GM18867 (cell line): ENCODE data around the gene C17orf75.
"Not testable (repeated sequence)": the region's sequence is repeated elsewhere in the genome, so short reads cannot be mapped to it uniquely, and the experiment has no call there.

Experiments
- ATAC-seq: cut with Tn5 transposase; IDR thresholded peaks from one replicate; pipeline ENCODE4 v1.9.1; 2021; ENCODE audit warnings: mild to moderate bottlenecking, moderate library complexity; ENCODE audit not compliant: unreplicated experiment

The C17orf75 gene

DNA sequence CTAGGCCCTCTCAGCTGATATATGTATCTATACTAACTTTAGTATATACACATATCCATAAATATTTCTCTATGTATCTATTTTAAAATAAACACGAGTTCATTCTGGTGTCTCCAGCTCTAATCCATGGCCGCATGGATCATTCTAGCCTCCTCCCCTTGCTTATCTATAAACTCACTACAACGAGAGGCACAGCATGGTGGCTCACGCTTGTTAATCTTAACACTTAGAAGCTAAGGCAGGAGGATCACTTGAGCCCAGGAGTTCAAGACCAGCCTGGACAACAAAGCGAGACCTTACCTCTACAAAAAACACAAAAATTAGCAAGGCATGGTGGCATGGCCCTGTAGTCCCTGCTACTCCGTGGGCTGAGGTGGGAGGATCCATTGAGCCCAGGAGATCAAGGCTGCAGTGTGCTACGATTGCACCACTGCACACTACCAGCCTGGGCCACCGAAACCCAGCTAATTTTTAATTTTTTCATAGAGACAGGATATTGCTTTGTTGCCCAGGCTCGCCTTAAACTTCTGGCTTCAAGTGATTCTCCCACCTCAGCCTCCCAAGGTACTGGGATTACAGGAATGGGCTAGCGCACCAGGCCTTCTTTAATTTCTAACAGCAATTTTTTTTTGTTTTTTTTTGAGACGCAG lies 4.1 kb upstream of the C17orf75 start:
- ATAC-seq = no peak

GRCh38 chr17:32342603-32343325 lies 791 bp upstream of the C17orf75 start:
- ATAC-seq = no peak

DNA sequence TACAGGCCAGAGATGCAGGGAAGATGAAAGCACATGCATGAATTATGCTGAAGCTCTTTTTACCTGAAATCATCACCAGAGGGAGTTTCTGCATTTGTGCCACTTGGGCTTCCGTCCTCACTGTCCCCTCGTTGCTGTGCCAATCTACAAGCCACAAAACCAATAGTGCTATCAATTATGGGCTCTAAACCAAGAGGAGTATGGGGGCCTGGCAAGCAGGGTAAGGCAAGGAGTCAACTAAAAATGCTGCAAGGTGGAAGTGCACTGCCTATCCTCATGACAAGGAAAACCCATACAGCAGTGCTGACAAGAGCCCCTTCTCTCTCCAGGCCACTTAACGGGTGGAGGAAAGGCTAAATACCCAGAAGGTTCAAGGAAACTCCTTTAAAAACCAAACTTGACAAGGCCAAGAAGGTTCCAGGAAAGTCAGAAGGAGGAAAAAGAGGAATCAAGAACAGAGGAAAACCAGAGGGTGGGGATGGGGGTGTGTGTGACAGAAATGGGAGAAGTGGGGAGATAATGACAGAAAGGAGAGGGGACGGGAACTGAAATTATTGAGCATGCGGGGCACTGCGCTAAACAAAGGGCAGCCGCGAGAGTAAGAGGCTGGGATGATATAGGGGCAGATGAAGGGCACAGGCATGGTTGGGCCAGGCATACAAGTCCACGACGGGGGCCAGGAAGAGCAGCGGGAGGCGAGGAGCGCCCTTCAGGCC lies 674 bp downstream of the C17orf75 start:
- peak; percentile 22 for ATAC-seq

DNA sequence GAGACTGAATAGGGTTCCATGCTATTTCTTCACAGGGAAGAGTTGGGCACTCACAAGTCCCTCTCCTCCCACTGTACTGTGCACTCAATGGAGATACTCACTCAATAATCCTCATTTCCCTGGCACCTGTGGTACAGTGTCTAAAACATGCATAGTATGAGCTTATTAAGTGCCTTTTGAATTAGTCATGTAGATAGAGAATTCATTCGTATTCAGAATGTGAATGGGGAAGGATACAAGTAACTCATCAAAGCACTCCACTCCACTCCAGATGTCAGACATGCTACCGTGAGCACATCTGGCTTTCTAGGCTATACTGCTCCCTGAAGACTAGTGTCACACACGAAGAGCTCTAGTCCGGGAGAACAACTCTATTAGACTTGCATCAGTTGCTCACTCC lies 6.3 kb downstream of the C17orf75 start:
- ATAC-seq = no peak

DNA sequence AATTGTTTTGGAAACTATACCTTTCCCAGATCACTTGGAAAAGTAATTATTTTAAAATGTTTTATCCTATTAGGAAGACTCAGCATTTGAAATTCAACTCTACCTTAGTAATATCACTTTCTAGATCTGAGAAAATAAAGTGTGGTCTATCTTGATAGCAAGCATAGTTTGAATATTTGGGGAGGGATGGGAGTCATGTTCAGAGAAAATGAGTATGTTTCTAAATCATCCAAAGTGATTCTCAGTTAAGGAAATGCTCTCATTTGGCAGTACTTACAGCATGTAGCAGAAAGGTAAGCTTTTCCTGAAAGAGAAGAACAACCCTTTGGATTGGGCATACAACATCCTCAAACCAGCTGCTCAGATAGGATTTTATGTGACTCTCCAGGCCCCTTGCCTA lies 6.9 kb downstream of the C17orf75 start:
- ATAC-seq = no peak

DNA sequence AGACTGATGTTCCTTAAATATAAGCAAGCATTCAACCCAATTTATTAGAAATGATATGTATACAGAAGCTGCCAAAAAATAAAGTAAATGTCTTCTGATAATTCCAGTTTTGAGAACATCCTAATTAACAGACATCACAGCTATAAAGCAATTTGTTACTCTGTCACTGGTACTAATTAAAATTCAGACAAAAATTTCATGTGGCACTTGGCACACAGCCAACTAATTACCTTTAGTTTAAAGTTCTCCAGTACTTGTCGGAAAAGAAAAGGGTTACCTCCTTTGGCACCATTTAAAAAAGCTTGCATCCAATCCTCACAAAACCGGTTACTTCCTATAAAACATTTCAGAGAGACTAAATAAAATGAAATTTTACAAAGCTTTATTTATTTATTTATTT lies 8.8 kb downstream of the C17orf75 start:
- no peak for ATAC-seq

DNA sequence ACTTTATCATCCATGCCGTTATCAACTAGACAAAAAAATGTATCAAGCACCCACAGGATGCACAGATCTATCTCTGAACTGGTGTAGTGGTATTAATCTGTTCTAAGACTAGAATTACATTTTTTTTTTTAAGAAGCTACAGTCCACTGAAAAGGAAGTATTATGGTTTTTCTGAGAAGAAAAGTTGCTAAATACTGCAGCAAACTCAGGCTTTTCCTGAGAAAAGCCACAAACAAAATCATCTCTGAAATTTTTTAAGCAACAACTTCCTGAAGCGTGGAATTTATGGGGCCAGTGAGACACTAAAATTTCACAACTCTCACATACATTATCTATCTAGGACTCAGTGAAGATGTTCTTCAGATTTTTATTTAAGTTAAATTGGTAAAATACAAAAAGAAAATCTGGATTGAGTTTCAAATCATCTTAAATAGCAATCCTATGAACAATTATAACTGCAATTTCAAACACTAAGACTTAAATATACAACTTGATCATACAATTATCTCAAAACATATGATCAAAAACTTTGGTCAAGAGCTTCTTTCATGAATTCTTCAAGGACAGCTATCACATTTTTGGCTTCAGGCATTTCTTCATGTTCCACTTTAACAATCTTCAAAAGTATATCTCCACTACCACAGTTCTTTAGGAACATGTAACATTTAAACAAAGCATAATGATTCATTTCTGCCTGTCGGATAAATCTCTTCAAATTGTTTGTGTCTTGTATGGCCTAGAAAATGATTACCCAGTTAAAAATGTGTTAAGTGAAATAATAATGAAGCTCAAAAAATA lies 10.5 kb downstream of the C17orf75 start:
- ATAC-seq = no peak

DNA sequence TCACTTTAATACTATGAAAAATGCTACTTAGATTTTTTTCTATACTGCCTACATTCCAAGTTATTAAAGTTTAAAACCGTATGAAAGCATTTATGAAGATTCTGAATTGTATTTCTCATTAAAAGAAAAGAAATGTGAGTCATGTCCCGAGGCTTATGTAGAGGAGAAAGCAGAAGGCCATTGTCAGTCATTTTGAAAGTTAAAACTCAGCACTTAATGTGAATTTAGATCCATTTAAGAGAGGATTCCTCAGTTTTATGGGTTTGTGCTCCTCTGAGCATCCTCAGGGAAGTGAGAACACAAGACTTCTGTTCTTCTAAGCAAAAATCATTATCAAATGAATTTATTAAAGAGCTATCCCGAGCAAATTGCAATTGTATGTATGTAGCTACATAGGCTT lies 11.8 kb downstream of the C17orf75 start:
- ATAC-seq = no peak

GRCh38 chr17:32327911-32328310 lies 14.1 kb downstream of the C17orf75 start:
- ATAC-seq = no peak

GRCh38 chr17:32323811-32324491 lies 18.0 kb downstream of the C17orf75 start:
- ATAC-seq = no peak

- no peak for ATAC-seq
These were observed 18.9 kb downstream of the C17orf75 start for GRCh38 chr17:32323046-32323445.

GRCh38 chr17:32320847-32321246 lies 21.1 kb downstream of the C17orf75 start:
- ATAC-seq = no peak

DNA sequence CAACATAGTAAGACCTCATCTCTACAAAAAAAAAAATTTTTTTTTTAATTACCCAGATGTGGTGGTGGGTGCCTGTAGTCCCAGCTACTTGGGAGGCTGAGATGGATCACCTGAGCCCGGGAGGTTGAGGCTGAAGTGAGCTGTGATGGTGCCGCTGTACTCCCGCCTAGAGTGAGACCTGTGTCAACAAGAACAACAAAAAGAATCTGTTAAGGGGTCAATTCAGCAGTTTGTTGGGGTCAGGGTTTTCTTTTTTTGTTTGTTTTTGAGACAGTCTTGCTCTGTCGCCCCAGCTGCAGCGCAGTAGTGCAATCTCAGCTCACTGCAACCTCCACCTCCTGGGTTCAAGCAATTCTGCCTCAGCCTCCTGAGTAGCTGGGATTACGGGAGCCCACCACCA lies 21.9 kb downstream of the C17orf75 start:
- ATAC-seq = not testable (repeated sequence)

GRCh38 chr17:32319548-32319905 lies 22.4 kb downstream of the C17orf75 start:
- ATAC-seq = peak; percentile 51

- ATAC-seq = no peak
These were observed 23.9 kb downstream of the C17orf75 start for GRCh38 chr17:32318071-32318470.

- ATAC-seq = no peak
These were observed 24.6 kb downstream of the C17orf75 start for GRCh38 chr17:32317353-32317752.

DNA sequence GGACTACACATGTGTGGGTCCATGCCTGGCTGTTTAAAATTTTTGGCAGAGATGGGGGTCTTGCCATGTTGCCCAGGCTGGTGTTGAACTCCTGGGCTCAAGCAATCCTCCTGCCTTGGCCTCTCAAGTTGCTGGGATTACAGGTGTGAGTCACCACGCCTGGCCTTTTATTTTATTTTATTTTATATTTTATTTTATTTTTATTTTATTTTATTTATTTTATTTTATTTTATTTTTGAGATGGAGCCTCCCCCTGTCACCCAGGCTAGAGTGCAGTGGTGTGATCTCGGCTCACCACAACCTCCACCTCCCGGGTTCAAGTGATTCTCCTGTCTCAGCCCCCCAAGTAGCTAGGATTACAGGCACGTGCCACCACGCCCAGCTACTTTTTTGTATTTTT lies 25.3 kb downstream of the C17orf75 start:
- not testable (repeated sequence) for ATAC-seq

GRCh38 chr17:32315171-32315570 lies 26.8 kb downstream of the C17orf75 start:
- ATAC-seq = no peak

DNA sequence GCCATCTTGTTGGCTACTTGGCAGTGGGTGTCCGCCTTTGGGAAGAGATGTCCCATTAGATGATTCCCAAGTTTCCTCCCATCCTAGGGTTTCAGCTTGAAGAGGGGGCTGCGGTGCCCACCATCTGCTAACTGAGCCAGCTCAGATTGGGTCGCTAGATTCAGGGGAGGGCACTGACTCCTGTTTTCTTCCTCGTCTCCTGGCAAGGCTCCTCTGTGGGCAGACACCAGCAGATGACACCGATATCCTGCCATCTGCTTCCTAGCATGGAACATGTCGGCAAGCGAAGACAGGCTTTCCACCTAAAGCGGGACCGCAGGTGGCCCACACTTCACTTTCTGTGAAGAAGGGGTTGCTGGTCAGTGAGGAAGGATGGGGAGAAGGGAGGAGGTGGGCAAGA lies 27.3 kb downstream of the C17orf75 start:
- no peak for ATAC-seq

- no peak for ATAC-seq
These were observed 30.9 kb downstream of the C17orf75 start for GRCh38 chr17:32311028-32311536.

- no peak for ATAC-seq
These were observed 34.3 kb downstream of the C17orf75 start for GRCh38 chr17:32307658-32308057.
